Glutamatergic neuron (in vitro differentiated cells): ENCODE measurements around the gene COG7. TPM values are rescaled to one million over a fixed set of nuclear protein-coding genes. Genes with fewer than 3 reads are reported as not detected.

Experiments
- DNase-seq: peaks from one replicate; pipeline ENCODE4 v3.0.0; 2022
- H3K27ac Mint-ChIP-seq: one replicate; pipeline ENCODE4 v1.8.0; 2020; ENCODE audit warnings: mild to moderate bottlenecking, mixed read lengths, inconsistent platforms; ENCODE audit not compliant: unreplicated experiment
- H3K27me3 Mint-ChIP-seq: one replicate; pipeline ENCODE4 v1.8.0; 2020; ENCODE audit warnings: mild to moderate bottlenecking, moderate library complexity, mixed read lengths, inconsistent platforms; ENCODE audit not compliant: unreplicated experiment
- H3K36me3 Mint-ChIP-seq: one replicate; pipeline ENCODE4 v1.8.0; 2020; ENCODE audit warnings: mild to moderate bottlenecking, mixed read lengths, inconsistent platforms; ENCODE audit not compliant: unreplicated experiment
- H3K4me1 Mint-ChIP-seq: one replicate; pipeline ENCODE4 v1.8.0; 2020; ENCODE audit warnings: mild to moderate bottlenecking, low read depth, mixed read lengths, inconsistent platforms; ENCODE audit not compliant: unreplicated experiment
- H3K4me3 Mint-ChIP-seq: one replicate; pipeline ENCODE4 v1.8.0; 2020; ENCODE audit warnings: mild to moderate bottlenecking, mixed read lengths, inconsistent platforms; ENCODE audit not compliant: unreplicated experiment
- H3K9me3 Mint-ChIP-seq: one replicate; pipeline ENCODE4 v1.8.0; 2020; ENCODE audit warnings: mild to moderate bottlenecking, moderate library complexity, mixed read lengths, inconsistent platforms; ENCODE audit not compliant: unreplicated experiment
- total RNA-seq: library from RNA; stranded (reverse); fragmentation: NEBNext Ultra II Directional; extraction: Animal tissue kit (Norgen Biotek cat#: 25700); gene quantifications from one replicate; pipeline ENCODE4 v1.2.1, GENCODE V29; 2021; ENCODE audit not compliant: unreplicated experiment
- TF ChIP-seq, protein P1 (sequence below): fragments of 200-600 bp; sonication (generic); IDR thresholded peaks from one replicate; pipeline ENCODE4 v1.5.0; 2021; ENCODE audit not compliant: partially characterized antibody, unreplicated experiment

Gene COG7
- total RNA-seq, 1 donor from 2014 or later: 12.7 TPM

DNA sequence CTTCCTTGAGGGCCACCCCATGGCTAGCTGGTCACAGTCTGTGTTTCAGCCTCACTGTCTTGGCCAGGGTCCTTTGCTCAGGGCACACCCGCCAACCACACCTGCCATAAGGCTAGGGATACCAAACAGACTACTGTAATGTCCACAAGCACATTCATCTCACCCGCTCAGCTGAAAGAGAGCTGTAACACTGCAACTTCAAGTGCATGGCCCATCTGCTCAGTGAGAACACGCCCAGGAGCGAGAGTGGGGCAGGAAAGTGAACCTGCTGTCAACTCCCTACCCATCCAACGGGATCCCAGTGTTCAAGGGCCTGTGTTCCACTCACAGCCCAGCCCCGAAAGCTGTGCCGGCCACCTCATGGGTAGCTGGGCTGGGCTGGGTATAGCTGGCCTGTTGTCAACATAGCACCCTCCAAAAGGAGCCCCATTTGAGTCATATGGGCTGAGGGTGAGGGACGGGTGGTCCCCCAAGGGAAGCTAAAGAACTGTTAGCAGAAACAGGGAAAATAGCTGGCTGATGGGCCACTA lies 95.2 kb downstream of the COG7 start:
- H3K27ac Mint-ChIP-seq: no peak overlapping the region
- H3K4me1 Mint-ChIP-seq: no peaks in the 10 kb centered on the region
- no peak overlapping the region for H3K4me3 Mint-ChIP-seq
- peaks cover 3% of the 10 kb centered on the region for H3K27me3 Mint-ChIP-seq
- peaks cover 4% of the 10 kb centered on the region for H3K36me3 Mint-ChIP-seq
- DNase-seq: no peak
- TF ChIP-seq, protein P1, sequence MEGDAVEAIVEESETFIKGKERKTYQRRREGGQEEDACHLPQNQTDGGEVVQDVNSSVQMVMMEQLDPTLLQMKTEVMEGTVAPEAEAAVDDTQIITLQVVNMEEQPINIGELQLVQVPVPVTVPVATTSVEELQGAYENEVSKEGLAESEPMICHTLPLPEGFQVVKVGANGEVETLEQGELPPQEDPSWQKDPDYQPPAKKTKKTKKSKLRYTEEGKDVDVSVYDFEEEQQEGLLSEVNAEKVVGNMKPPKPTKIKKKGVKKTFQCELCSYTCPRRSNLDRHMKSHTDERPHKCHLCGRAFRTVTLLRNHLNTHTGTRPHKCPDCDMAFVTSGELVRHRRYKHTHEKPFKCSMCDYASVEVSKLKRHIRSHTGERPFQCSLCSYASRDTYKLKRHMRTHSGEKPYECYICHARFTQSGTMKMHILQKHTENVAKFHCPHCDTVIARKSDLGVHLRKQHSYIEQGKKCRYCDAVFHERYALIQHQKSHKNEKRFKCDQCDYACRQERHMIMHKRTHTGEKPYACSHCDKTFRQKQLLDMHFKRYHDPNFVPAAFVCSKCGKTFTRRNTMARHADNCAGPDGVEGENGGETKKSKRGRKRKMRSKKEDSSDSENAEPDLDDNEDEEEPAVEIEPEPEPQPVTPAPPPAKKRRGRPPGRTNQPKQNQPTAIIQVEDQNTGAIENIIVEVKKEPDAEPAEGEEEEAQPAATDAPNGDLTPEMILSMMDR: no peak
- H3K9me3 Mint-ChIP-seq: peaks cover 4% of the 10 kb centered on the region

DNA sequence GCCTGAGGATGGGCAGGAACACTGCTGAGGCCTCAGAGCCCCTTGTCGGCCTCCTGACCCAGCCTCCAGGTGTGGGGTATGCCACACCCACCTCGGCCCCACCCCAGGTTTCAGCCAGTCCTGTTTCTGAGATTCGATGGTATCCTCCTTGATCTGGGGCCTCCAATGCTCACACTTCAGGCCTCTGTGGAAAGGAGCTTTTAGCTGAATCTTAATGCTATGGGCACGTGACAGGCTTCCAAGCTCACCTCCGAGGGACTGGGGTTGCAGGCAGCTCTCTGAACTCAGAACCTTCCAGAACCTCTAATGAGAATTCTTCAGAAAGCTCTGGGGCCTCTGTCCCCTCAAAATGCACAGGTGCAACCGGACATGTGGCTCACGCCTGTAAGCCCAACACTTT lies 96.0 kb downstream of the COG7 start:
- peaks cover 1% of the 10 kb centered on the region for H3K27me3 Mint-ChIP-seq
- peaks cover 9% of the 10 kb centered on the region for H3K36me3 Mint-ChIP-seq
- peaks cover 5% of the 10 kb centered on the region for H3K9me3 Mint-ChIP-seq
- no peaks in the 10 kb centered on the region for H3K4me1 Mint-ChIP-seq
- H3K4me3 Mint-ChIP-seq: no peak overlapping the region
- TF ChIP-seq, protein P1: no peak
- no peak for DNase-seq
- no peak overlapping the region for H3K27ac Mint-ChIP-seq

DNA sequence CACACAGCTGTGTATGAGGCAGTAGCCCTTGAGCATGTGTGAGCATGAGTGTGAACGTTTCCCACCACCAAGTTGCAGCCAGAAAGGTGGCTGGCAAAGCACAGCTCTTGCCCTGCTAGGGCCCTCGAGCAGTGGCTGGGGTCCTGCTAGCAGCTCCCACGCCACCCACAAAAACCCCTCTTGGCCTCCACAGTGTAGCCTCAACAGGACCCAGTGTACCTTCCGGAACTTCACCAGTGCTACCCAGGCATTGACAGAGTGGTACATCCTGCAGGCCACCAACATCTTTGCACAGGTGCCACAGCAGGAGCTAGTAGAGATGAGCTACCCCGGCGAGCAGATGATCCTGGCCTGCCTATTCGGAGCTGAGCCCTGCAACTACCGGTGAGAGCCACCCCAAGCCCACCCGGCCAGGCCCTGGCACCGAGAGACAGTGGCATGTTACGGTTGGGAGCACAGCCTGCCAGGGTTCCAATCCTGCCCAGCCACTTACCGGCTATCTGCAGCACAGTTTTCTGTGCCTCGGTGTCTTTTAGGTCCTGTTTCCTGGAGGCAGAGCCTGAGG lies 97.8 kb downstream of the COG7 start:
- H3K27ac Mint-ChIP-seq: no peak overlapping the region
- TF ChIP-seq, protein P1: no peak
- H3K4me1 Mint-ChIP-seq: no peaks in the 10 kb centered on the region
- H3K36me3 Mint-ChIP-seq: peaks cover 9% of the 10 kb centered on the region
- no peak overlapping the region for H3K4me3 Mint-ChIP-seq
- H3K9me3 Mint-ChIP-seq: peaks cover 4% of the 10 kb centered on the region
- no peak for DNase-seq
- H3K27me3 Mint-ChIP-seq: peaks cover 4% of the 10 kb centered on the region

DNA sequence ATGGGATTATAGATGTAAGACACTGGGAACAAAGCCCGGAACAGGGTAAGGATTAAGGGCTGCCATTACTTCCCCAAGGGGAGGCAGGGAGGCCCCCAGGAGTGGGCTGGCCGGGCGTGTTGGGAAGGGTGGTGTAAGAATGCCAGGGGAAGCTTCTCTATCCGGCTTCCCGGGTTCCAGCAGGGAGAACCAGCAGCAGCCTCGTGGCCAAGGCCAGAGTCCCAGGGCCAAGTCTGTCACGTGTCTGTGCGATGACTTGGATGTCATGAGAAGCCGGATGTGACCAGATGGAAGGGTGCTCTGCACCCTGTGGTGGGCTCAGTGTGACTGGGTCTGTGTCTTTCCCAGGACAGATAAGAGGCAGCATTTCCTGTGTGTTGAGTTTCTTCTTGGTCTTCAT lies 98.7 kb downstream of the COG7 start:
- Mint-ChIP-seq H3K27me3 (peaks cover 6% of the 10 kb centered on the region), H3K36me3 (peaks cover 9% of the 10 kb centered on the region), H3K4me1 (no peaks in the 10 kb centered on the region), H3K27ac (no peak overlapping the region), H3K4me3 (no peak overlapping the region), H3K9me3 (peaks cover 4% of the 10 kb centered on the region)
- no peak for DNase-seq
- TF ChIP-seq, protein P1: no peak

DNA sequence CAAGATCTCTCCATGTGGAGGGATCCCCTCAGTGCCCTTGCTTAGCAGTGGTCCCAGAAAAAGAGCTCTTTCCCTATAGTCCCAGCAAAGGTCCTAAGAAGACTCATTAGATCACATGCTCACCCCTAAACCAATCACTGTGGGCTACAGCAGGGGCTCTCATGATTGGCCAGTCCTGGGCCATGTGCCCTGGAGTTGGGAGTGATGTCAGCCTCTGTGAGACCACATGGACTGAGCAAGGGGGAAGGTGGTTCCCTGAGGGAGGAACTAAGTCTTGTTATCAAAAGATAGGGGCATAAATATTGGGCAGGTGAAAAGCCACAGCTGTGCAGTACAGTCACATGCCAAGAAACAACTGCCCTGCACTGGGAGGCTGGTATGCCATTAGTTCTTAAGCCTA lies 99.5 kb downstream of the COG7 start:
- DNase-seq: no peak
- H3K4me3 Mint-ChIP-seq: no peak overlapping the region
- H3K9me3 Mint-ChIP-seq: peaks cover 4% of the 10 kb centered on the region
- peaks cover 6% of the 10 kb centered on the region for H3K27me3 Mint-ChIP-seq
- TF ChIP-seq, protein P1: no peak
- H3K4me1 Mint-ChIP-seq: no peaks in the 10 kb centered on the region
- peaks cover 9% of the 10 kb centered on the region for H3K36me3 Mint-ChIP-seq
- H3K27ac Mint-ChIP-seq: no peak overlapping the region
